ENCODE results near the gene UPP1. TPM values are rescaled to one million over a fixed set of nuclear protein-coding genes. Genes with fewer than 3 reads are reported as not detected.
"Not testable (repeated sequence)": the region's sequence is repeated elsewhere in the genome, so short reads cannot be mapped to it uniquely, and the experiment has no call there.

Gene UPP1
- total RNA-seq, 1 donor from 2014 or later, result 48.5 TPM

DNA sequence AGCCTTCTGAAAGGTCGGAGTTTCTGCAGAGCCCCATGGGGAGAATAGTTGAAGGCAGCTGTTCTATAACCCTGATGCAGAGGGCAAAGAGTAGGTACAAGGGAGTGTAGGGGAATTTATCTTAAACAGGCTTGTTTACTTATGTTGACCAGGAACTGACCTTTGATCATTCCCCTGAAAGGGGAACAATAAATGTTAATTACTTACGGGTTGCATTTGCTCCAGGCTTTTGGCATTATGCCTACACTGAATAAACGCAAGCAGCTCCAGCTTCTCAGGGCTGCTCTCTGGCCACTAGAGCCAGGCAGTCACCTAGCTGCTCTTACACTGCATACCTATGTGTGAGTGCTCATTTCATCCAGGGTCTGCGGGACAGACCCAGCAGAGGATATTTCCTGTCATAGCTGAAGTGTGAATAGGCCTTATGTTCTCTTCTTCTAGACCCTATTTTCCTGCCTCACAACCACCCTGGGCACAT lies 55.3 kb downstream of the UPP1 start:
- H3K27me3 Mint-ChIP-seq (ENCODE audit: low read depth), result peaks cover 7% of the 10 kb centered on the region

DNA sequence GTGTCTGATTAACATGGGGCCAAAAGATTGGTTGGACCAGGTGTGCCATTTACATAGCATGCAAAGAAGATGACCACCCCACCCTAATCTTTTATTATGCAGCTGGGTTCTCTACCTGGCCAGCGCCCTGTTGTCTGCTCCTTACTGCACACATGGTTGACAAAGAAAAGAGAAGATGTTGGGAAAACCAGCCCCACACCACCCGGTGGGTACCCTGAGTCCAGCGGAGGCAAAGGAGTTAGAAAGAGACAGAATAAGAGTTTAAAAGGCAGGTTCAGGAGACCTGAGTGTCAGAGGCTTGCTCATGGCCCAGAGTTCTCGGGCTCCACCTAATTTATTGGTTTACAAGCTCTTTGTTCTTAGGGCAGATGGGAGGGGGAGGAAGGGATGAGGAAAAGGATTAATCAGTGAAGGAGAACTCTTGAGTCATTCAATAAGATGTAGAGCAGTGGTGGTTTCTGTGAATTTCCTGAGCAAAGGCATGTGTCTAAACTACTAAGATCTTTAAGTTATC lies 58.1 kb downstream of the UPP1 start:
- H3K27ac Mint-ChIP-seq (ENCODE audit: unreplicated experiment), result no peak overlapping the region
- H3K36me3 Mint-ChIP-seq (ENCODE audit: low read depth), result no peaks in the 10 kb centered on the region
- no peak for DNase-seq (ENCODE audit: low spot score)
- peaks cover 6% of the 10 kb centered on the region for H3K9me3 Mint-ChIP-seq (ENCODE audit: low read depth)
- H3K4me1 Mint-ChIP-seq (ENCODE audit: low read depth), result no peaks in the 10 kb centered on the region
- H3K4me3 Mint-ChIP-seq (ENCODE audit: unreplicated experiment), result no peak overlapping the region
- peaks cover 15% of the 10 kb centered on the region for H3K27me3 Mint-ChIP-seq (ENCODE audit: low read depth)
- TF ChIP-seq, protein P1, sequence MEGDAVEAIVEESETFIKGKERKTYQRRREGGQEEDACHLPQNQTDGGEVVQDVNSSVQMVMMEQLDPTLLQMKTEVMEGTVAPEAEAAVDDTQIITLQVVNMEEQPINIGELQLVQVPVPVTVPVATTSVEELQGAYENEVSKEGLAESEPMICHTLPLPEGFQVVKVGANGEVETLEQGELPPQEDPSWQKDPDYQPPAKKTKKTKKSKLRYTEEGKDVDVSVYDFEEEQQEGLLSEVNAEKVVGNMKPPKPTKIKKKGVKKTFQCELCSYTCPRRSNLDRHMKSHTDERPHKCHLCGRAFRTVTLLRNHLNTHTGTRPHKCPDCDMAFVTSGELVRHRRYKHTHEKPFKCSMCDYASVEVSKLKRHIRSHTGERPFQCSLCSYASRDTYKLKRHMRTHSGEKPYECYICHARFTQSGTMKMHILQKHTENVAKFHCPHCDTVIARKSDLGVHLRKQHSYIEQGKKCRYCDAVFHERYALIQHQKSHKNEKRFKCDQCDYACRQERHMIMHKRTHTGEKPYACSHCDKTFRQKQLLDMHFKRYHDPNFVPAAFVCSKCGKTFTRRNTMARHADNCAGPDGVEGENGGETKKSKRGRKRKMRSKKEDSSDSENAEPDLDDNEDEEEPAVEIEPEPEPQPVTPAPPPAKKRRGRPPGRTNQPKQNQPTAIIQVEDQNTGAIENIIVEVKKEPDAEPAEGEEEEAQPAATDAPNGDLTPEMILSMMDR (IDR thresholded peaks at IDR 0.05), result no peak

More for the DNA sequence above, 55.3 kb downstream of the UPP1 start:
- Mint-ChIP-seq H3K36me3 (ENCODE audit: low read depth) (no peaks in the 10 kb centered on the region), H3K4me3 (ENCODE audit: unreplicated experiment) (no peak overlapping the region), H3K4me1 (ENCODE audit: low read depth) (peaks cover 5% of the 10 kb centered on the region), H3K9me3 (ENCODE audit: low read depth) (peaks cover 15% of the 10 kb centered on the region), H3K27ac (ENCODE audit: unreplicated experiment) (no peak overlapping the region)
- DNase-seq (ENCODE audit: low spot score), result no peak
- TF ChIP-seq, protein P1 (IDR thresholded peaks at IDR 0.05), result no peak

DNA sequence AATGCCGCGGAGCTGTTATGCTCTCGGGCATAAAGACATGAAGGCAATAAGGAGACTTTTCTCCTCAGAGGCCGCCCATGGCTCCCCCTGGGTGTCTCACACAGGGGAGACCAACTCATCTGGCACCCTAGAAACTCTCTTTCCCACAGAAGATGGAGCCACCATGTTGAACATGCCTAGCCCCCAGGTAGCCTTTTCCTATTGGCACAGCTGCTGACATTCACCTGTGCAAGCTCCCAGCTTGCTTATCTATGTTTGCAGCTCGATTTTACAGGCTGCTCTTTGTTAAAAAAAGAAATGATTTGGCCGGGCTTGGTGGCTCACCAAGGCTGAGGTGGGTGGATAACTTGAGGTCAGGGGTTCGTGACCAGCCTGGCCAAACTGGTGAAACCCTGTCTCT lies 58.6 kb downstream of the UPP1 start:
- H3K4me1 Mint-ChIP-seq (ENCODE audit: low read depth); H3K36me3 Mint-ChIP-seq (ENCODE audit: low read depth); H3K4me3 Mint-ChIP-seq (ENCODE audit: unreplicated experiment); DNase-seq (ENCODE audit: low spot score); H3K9me3 Mint-ChIP-seq (ENCODE audit: low read depth); H3K27ac Mint-ChIP-seq (ENCODE audit: unreplicated experiment): not testable (repeated sequence)
- H3K27me3 Mint-ChIP-seq (ENCODE audit: low read depth), result peaks cover 15% of the 10 kb centered on the region

DNA sequence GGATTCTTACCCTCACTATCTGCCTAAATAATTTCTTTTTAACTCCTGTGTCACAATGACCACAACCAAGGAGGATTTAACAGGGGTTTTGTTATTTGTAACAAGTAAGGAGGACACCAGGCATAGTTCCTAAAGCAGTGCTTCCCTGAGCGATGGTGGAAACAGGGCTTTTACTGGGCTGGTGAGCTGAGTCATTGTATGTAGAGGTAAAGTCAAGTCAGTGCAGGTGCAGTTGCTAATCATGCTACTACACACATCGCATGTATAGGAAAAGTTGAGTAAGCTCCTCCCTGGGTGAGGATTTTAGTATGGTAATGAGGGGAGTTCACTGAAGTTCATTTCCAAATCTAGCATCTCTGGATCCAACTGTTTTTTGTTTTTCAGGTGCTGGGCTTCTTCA lies 59.2 kb downstream of the UPP1 start:
- H3K4me1 Mint-ChIP-seq (ENCODE audit: low read depth), result no peaks in the 10 kb centered on the region
- H3K4me3 Mint-ChIP-seq (ENCODE audit: unreplicated experiment), result no peak overlapping the region
- TF ChIP-seq, protein P1 (IDR thresholded peaks at IDR 0.05), result no peak
- H3K36me3 Mint-ChIP-seq (ENCODE audit: low read depth), result no peaks in the 10 kb centered on the region
- peaks cover 15% of the 10 kb centered on the region for H3K27me3 Mint-ChIP-seq (ENCODE audit: low read depth)
- DNase-seq (ENCODE audit: low spot score), result no peak
- no peaks in the 10 kb centered on the region for H3K9me3 Mint-ChIP-seq (ENCODE audit: low read depth)
- H3K27ac Mint-ChIP-seq (ENCODE audit: unreplicated experiment), result no peak overlapping the region

DNA sequence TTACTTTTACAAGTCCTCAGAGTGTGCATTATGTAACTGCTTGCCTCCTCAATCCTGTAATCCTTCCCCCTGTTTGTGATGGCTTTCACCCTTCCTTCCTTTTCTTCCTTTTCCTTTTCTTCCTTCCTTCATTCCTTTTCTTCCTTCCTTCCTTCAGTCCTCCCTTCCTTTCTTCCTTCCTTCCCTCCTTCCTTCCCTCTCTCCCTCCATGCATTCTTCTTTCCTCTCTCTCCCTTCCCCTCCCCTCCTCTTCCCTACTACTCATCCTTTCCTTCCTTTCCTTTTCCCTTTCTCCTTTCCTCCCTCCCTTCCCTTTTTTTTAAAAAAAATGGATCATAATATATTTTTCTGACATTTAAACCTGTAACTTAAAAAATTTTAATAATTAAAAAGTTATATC lies 60.0 kb downstream of the UPP1 start:
- Mint-ChIP-seq H3K27ac (ENCODE audit: unreplicated experiment) (no peak overlapping the region), H3K4me3 (ENCODE audit: unreplicated experiment) (no peak overlapping the region), H3K36me3 (ENCODE audit: low read depth) (no peaks in the 10 kb centered on the region), H3K9me3 (ENCODE audit: low read depth) (no peaks in the 10 kb centered on the region), H3K27me3 (ENCODE audit: low read depth) (peaks cover 15% of the 10 kb centered on the region), H3K4me1 (ENCODE audit: low read depth) (no peaks in the 10 kb centered on the region)
- TF ChIP-seq, protein P1 (IDR thresholded peaks at IDR 0.05), result no peak
- no peak for DNase-seq (ENCODE audit: low spot score)

DNA sequence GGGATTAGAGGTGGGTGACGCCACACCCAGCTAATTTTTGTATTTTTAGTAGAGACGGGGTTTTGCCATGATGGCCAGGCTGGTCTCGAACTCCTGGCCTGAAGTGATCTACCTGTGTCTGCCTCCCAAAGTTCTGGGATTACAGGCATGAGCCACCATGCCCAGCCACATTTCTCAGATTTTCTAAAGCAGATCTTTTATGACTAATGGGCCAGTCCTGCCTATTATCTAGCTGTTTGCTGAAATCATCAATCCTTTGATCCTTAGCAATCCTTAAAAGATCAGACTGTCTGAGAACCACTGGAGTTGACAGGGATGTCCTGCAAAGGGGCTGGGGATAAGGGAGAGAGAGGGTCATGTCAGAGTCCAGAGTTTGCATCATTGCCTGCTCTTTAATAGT lies 61.0 kb downstream of the UPP1 start:
- Mint-ChIP-seq H3K4me1 (ENCODE audit: low read depth) (no peaks in the 10 kb centered on the region), H3K4me3 (ENCODE audit: unreplicated experiment) (no peak overlapping the region), H3K9me3 (ENCODE audit: low read depth) (no peaks in the 10 kb centered on the region), H3K27me3 (ENCODE audit: low read depth) (peaks cover 18% of the 10 kb centered on the region), H3K36me3 (ENCODE audit: low read depth) (no peaks in the 10 kb centered on the region), H3K27ac (ENCODE audit: unreplicated experiment) (no peak overlapping the region)
- DNase-seq (ENCODE audit: low spot score), result no peak
- TF ChIP-seq, protein P1 (IDR thresholded peaks at IDR 0.05), result no peak
